SKM-1 (cell line): ENCODE measurements around the gene CHD8.

Experiments used
- DNase-seq: peaks from one replicate; lab custom pipeline; 2025; ENCODE audit not compliant: unreplicated experiment; lab: John Stamatoyannopoulos, UW

CHD8 gene

DNA sequence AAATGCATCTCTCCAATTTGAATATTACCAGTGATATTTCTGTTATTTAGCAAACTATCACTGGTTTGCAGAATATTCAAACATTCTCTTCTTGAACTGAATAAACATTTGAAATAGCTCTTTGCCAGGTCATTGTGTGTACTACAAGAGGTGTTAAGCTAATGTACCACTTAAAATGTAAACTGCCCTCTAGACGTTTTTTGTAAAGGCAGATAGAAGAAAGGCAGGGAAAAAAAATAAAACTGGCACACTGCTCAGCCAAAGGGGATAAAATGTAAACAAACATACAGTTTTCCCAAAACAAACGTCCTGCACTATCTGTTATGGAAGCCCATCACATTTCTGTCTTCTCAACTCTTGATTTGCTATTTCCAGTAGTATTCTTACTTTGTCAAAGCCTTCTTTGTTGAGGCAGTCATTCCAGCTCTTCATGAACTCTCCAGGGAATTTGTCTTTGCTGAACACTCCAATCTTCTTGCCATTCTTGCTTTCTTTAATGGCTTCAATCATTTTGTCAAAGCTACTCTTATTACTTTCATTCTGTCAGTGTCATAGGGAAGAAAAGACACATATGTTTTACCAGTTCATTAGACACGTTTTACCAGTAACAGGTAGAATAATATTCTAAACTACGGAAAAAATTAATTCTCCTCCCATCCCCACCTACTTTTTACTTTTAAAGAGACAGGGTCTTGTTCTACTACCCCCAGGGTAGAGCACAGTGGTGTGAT, 85.8 kb downstream of the CHD8 start:
- no peak for DNase-seq

- DNase-seq: no peak
Measured at GRCh38 chr14:21367582-21368144, 88.3 kb downstream of the CHD8 start.

DNA sequence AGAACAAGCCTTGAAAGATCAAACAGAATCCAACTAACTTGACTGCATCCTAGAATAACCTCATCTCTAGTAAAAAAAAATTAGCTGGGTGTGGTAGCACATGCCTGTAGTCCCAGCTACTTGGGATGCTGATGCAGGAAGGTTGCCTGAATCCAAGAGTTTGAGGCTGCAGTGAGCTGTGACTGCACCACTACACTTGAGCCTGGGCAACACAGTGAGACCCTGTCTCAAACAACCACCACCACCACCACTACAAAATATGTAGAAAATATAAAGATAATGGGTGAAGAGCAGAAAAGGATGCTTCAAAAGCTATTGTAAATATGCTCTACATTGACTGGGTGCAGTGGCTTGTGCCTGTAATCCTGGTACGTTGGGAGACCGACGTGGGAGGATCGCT, 99.4 kb downstream of the CHD8 start:
- DNase-seq: no peak

DNA sequence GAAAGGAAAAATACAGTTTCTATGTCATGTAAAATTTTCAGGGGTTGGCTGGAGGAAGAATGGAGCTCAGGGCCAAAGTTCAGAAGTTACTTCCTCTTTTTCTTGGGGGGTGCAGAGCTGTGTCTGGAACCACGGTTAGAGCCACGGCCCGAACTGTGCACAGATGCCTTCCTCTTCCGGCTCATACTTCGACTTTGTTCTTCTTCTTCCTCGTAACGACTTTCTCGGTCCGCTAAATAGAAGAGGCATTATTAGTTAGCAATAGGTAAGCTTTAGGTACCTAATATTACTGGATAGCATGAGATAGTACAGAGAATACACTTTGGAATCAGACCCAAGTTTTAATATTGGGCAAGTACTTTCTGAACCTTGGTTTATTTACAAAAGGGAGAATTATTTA, 103.3 kb downstream of the CHD8 start:
- peak; percentile 1 for DNase-seq

GRCh38 chr14:21350539-21350938, 105.4 kb downstream of the CHD8 start:
- no peak for DNase-seq

DNA sequence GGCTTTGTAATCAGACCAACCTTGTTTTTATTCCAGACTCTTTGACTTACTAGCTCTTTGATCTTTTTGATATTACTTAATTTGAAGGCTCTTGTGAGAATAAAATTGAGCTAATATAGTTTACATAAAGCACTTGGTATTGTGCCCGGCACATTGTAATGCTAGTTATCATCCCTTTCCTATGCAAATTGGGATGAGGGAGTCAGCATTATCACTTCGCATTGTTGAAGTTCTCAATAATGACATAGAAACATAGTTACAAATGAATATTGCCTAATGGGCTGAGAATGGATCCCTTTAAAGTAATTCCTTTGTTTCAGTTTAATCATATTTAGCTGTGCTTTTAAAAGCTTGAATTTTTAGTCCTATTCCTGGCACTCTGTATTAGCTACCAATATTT, 108.7 kb downstream of the CHD8 start:
- no peak for DNase-seq

- DNase-seq: no peak
Measured at GRCh38 chr14:21346532-21347135, 109.3 kb downstream of the CHD8 start.

- no peak for DNase-seq
Measured at GRCh38 chr14:21343035-21343794, 112.7 kb downstream of the CHD8 start.
